Fibroblast of lung (primary cell): ENCODE measurements around the gene KCNT1. TPM values are rescaled to one million over a fixed set of nuclear protein-coding genes. Genes with fewer than 3 reads are reported as not detected.

Source experiments
- DNase-seq, 2 donors: peaks; one replicate each; pipeline versions ENCODE4 v3.0.0 to v3.0.0-alpha.2; 2010; ENCODE audit warnings: low read depth in 2 of 2
- H2AFZ ChIP-seq: 2 replicates; pipeline ENCODE4 v1.5.1; 2012; ENCODE audit warnings: low read length, control low read depth, inconsistent platforms
- H3K27ac ChIP-seq: 2 replicates; pipeline ENCODE4 v1.5.1; 2011; ENCODE audit warnings: low read length, control low read depth; ENCODE audit not compliant: insufficient read depth
- H3K27me3 ChIP-seq: 2 replicates; pipeline ENCODE4 v1.5.1; 2011; ENCODE audit warnings: mild to moderate bottlenecking, low read length; ENCODE audit not compliant: control insufficient read depth, insufficient read depth
- H3K36me3 ChIP-seq: 2 replicates; pipeline ENCODE4 v1.5.1; 2011; ENCODE audit warnings: low read length; ENCODE audit not compliant: control insufficient read depth, insufficient read depth
- H3K4me1 ChIP-seq: 2 replicates; pipeline ENCODE4 v1.5.1; 2011; ENCODE audit warnings: low read length; ENCODE audit not compliant: control insufficient read depth, insufficient read depth; ENCODE audit errors: extremely low read depth
- H3K4me2 ChIP-seq: 2 replicates; pipeline ENCODE4 v1.5.1; 2011; ENCODE audit warnings: low read length, control low read depth; ENCODE audit not compliant: insufficient read depth; ENCODE audit errors: extremely low read depth
- H3K4me3 ChIP-seq, 4 experiments: fragments of 200-600 bp in 1 of 4; sonication (generic) in 1 of 4; replicated peaks in 1 of 4; 2 replicates each; pipeline ENCODE4 v1.5.1; 2011 to 2016; ENCODE audit warnings: low read length in 4 of 4, low read depth in 3 of 4, mild to moderate bottlenecking in 3 of 4, control low read depth in 2 of 4, inconsistent platforms in 1 of 4, mixed read lengths in 1 of 4; ENCODE audit not compliant: insufficient read depth in 1 of 4; ENCODE audit errors: control extremely low read depth in 1 of 4
- H3K79me2 ChIP-seq: 2 replicates; pipeline ENCODE4 v1.5.1; 2012; ENCODE audit warnings: mild to moderate bottlenecking, low read length, inconsistent platforms; ENCODE audit not compliant: control insufficient read depth, insufficient read depth
- H3K9ac ChIP-seq: 2 replicates; pipeline ENCODE4 v1.5.1; 2011; ENCODE audit warnings: mild to moderate bottlenecking, low read length, control low read depth; ENCODE audit not compliant: insufficient read depth
- H3K9me3 ChIP-seq: 2 replicates; pipeline ENCODE4 v1.5.1; 2012; ENCODE audit warnings: low read depth, low read length; ENCODE audit not compliant: control insufficient read depth, insufficient read depth
- H4K20me1 ChIP-seq: 2 replicates; pipeline ENCODE4 v1.5.1; 2011; ENCODE audit warnings: low read length; ENCODE audit not compliant: control insufficient read depth, insufficient read depth; ENCODE audit errors: extremely low read depth
- EZH2 ChIP-seq: IDR thresholded peaks from 2 replicates; pipeline ENCODE4 v1.5.1; 2012; ENCODE audit warnings: low read length, control low read depth, mild to moderate bottlenecking; ENCODE audit errors: missing control alignments
- polyA plus RNA-seq, 2 donors: library from polyadenylated mRNA; depleted of rRNA in 1 of 2; stranded (reverse) in 1 of 2; unstranded in 1 of 2; fragments of >200 nt; gene quantifications; 2 replicates each; pipeline ENCODE4 v1.2.1, GENCODE V29; 2011 to 2012; ENCODE audit warnings: missing spikeins in 1 of 2
- total RNA-seq: library from RNA; depleted of rRNA; stranded (reverse); fragments of >200 nt; gene quantifications from 2 replicates; pipeline ENCODE4 v1.2.1, GENCODE V29; 2014
- TF ChIP-seq, protein P1 (sequence below), 2 donors: IDR thresholded peaks in 1 of 2; conservative IDR thresholded peaks in 1 of 2; 1 replicate in 1 of 2; 2 replicates in 1 of 2; pipeline ENCODE4 v1.5.1; 2011 to 2012; ENCODE audit warnings: low read length in 2 of 2, control low read depth in 1 of 2, inconsistent platforms in 1 of 2, low read depth in 1 of 2, mild to moderate bottlenecking in 1 of 2

The KCNT1 gene
- total and polyA plus RNA-seq, 2 donors (not counting 1 experiment from before 2014, with no cell fraction given) = not detected

DNA sequence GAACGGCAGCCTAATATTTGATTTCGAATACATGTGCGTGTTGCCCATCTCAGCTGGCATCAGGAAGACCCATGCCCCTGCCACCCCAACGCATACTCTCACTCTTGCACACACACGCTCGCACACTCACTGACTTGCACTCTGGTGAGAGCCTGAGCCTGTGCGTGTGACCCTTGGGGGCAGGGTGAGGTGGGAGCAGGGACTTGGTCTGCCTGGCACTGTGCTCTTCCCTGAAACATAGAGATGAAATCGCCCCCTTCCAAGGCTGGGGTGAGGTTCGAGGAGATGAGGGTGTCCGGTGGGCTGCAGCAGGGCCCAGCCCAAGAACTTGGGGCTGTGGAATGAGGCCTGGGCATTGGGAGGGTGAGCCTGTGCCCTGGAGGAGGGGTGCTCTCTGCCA, 37.7 kb upstream of the KCNT1 start:
- Histone ChIP-seq H3K4me2 (no peak overlapping the region), H4K20me1 (no peaks in the 10 kb centered on the region), H2AFZ (no peak overlapping the region), H3K79me2 (no peaks in the 10 kb centered on the region), H3K27me3 (no peaks in the 10 kb centered on the region), H3K4me3 (no peak overlapping the region), H3K4me1 (no peaks in the 10 kb centered on the region), H3K9me3 (no peaks in the 10 kb centered on the region), H3K27ac (no peak overlapping the region), H3K36me3 (no peaks in the 10 kb centered on the region), H3K9ac (no peak overlapping the region)
- TF ChIP-seq, protein P1, sequence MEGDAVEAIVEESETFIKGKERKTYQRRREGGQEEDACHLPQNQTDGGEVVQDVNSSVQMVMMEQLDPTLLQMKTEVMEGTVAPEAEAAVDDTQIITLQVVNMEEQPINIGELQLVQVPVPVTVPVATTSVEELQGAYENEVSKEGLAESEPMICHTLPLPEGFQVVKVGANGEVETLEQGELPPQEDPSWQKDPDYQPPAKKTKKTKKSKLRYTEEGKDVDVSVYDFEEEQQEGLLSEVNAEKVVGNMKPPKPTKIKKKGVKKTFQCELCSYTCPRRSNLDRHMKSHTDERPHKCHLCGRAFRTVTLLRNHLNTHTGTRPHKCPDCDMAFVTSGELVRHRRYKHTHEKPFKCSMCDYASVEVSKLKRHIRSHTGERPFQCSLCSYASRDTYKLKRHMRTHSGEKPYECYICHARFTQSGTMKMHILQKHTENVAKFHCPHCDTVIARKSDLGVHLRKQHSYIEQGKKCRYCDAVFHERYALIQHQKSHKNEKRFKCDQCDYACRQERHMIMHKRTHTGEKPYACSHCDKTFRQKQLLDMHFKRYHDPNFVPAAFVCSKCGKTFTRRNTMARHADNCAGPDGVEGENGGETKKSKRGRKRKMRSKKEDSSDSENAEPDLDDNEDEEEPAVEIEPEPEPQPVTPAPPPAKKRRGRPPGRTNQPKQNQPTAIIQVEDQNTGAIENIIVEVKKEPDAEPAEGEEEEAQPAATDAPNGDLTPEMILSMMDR (conservative IDR thresholded peaks at IDR 0.05 in 1 of 2, IDR thresholded peaks at IDR 0.05 in 1 of 2; ENCODE audit: low read depth in 1 of 2, low read length in 2 of 2) = no peak
- DNase-seq = no peak

DNA sequence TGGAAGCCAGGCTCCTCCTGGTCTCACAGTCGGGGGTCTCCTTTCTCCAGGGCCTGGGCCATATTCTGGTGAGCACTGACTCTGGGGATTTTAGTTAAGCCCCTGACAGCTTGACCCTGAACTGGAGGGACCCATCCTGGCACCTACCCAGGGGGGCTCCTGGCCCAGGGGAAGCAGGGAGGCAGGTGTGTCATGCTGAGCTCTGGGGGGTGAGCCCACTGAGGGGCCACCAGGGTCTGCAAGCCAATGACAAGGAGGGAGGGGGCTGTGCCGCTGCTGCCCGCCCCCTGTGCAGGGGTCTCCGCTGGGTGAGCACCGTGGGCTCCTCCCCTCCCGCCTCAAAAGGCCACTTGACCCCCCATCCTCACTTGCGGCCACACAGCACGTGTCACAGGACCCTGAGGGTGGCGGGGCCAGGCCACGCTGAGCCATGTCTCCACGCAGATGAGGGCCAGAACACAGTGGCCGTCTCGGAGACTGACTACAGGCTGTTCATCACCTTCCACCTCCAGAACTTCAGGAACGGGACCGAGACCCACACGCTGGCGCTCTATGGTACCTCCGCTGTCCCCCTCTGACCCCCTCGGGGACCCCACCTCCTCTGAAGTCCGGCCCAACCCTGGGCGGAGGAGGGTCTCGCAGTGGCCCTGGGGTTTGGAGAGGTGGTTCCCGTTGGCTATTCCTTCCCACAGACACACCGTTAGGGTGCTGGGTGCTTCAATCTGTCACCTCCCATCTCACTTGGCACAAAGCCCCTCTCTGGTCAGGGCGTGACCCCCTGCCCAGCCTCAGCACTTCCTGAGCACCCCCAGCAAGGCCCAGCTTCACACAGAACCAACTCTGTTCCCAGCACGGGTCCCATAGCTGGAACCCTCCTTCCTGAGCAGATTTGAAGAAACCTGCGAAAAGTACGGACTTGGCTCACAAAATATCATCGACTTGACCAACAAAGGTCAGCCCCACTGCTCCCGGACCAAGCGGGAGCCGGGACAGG, 36.9 kb upstream of the KCNT1 start:
- Histone ChIP-seq H3K27ac (no peak overlapping the region), H3K9ac (no peak overlapping the region), H4K20me1 (no peaks in the 10 kb centered on the region), H3K36me3 (no peaks in the 10 kb centered on the region), H3K27me3 (no peaks in the 10 kb centered on the region), H2AFZ (no peak overlapping the region), H3K9me3 (no peaks in the 10 kb centered on the region), H3K79me2 (no peaks in the 10 kb centered on the region), H3K4me1 (no peaks in the 10 kb centered on the region), H3K4me3 (no peak overlapping the region), H3K4me2 (no peak overlapping the region)
- DNase-seq = no peak
- TF ChIP-seq, protein P1 (conservative IDR thresholded peaks at IDR 0.05 in 1 of 2, IDR thresholded peaks at IDR 0.05 in 1 of 2; ENCODE audit: low read depth in 1 of 2, low read length in 2 of 2) = no peak

DNA sequence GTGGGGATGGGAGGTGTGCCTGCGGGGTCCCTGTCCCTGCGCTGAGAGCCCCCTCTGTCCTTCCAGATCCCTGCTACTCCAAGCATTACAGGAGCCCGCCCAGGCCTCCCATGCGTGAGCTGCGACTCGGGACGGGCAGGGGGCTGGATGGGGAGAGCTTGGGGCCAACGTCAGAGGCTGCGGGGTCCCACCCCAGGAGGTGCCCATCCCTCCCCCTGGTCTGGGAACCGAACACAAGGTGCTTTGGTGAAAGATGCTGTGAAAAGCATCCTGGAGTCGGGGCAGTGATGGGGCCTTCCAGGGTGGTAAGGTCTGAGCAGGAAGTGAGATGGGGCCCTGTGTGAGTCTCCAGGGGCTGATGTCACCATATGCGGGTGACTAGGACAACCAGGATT, 36.2 kb upstream of the KCNT1 start:
- Histone ChIP-seq H3K36me3 (no peaks in the 10 kb centered on the region), H3K4me3 (no peak overlapping the region), H2AFZ (no peak overlapping the region), H3K79me2 (no peaks in the 10 kb centered on the region), H3K4me1 (no peaks in the 10 kb centered on the region), H3K9me3 (no peaks in the 10 kb centered on the region), H3K4me2 (no peak overlapping the region), H3K27me3 (no peaks in the 10 kb centered on the region), H3K9ac (no peak overlapping the region), H3K27ac (no peak overlapping the region), H4K20me1 (no peaks in the 10 kb centered on the region)
- no peak for DNase-seq
- TF ChIP-seq, protein P1 (conservative IDR thresholded peaks at IDR 0.05 in 1 of 2, IDR thresholded peaks at IDR 0.05 in 1 of 2; ENCODE audit: low read depth in 1 of 2, low read length in 2 of 2) = no peak
- TF ChIP-seq EZH2 = no peak
